ENCODE measurements around the gene GARS1.

GRCh38 chr7:30584415-30584814 lies 10.3 kb upstream of the GARS1 start:
- TF ChIP-seq CTCF (IDR thresholded peaks at IDR 0.05), result no peak
- TF ChIP-seq POLR2A (IDR thresholded peaks at IDR 0.05), result no peak
